HepG2 (cell line): ENCODE results near the gene ST8SIA1.

Experiments
- BATF2 ChIP-seq: sonication (generic); formaldehyde crosslinking; IDR thresholded peaks from 2 replicates; pipeline ENCODE4 v1.8.0; 2022; ENCODE audit warnings: mild to moderate bottlenecking, missing genetic modification reagents, moderate library complexity
- CTCF ChIP-seq: sonication (generic); formaldehyde crosslinking; IDR thresholded peaks from 2 replicates; pipeline ENCODE4 v1.5.0; 2020; ENCODE audit warnings: mild to moderate bottlenecking, missing genetic modification reagents, moderate library complexity
- ESRRA ChIP-seq: sonication (generic); formaldehyde crosslinking; IDR thresholded peaks from 2 replicates; pipeline ENCODE4 v1.5.1; 2020; ENCODE audit warnings: mild to moderate bottlenecking, low read depth, missing genetic modification reagents
- GLI4 ChIP-seq: sonication (generic); formaldehyde crosslinking; IDR thresholded peaks from 2 replicates; pipeline ENCODE4 v1.5.1; 2020; ENCODE audit warnings: missing genetic modification reagents, mild to moderate bottlenecking, moderate library complexity, borderline replicate concordance
- JUN ChIP-seq: sonication (generic); formaldehyde crosslinking; IDR thresholded peaks from 2 replicates; pipeline ENCODE4 v1.4.0; 2020; ENCODE audit warnings: mild to moderate bottlenecking, missing genetic modification reagents
- NR0B2 ChIP-seq: sonication (generic); formaldehyde crosslinking; IDR thresholded peaks from 2 replicates; pipeline ENCODE4 v1.4.0; 2020; ENCODE audit warnings: mild to moderate bottlenecking, missing genetic modification reagents
- PATZ1 ChIP-seq: sonication (generic); formaldehyde crosslinking; IDR thresholded peaks from 2 replicates; pipeline ENCODE4 v1.4.0; 2020; ENCODE audit warnings: missing genetic modification reagents
- POLR2AphosphoS5 ChIP-seq: IDR thresholded peaks from 2 replicates; pipeline ENCODE4 v1.6.1; 2012; ENCODE audit warnings: low read depth, low read length
- TAF15 ChIP-seq: fragments of 200-400 bp; formaldehyde crosslinking; IDR thresholded peaks from one replicate; pipeline ENCODE4 v1.6.1; 2018; ENCODE audit warnings: mild to moderate bottlenecking, low read depth, low read length; ENCODE audit not compliant: poor library complexity, severe bottlenecking
- U2AF1 ChIP-seq: fragments of 200-400 bp; formaldehyde crosslinking; optimal IDR thresholded peaks from 2 replicates; pipeline ENCODE3; 2017; ENCODE audit warnings: mild to moderate bottlenecking, low read depth, low read length
- XBP1 ChIP-seq: sonication (generic); formaldehyde crosslinking; IDR thresholded peaks from 2 replicates; pipeline ENCODE4 v1.5.0; 2020; ENCODE audit warnings: missing genetic modification reagents
- ZBED4 ChIP-seq: sonication (generic); formaldehyde crosslinking; IDR thresholded peaks from 2 replicates; pipeline ENCODE4 v1.4.0; 2020; ENCODE audit warnings: missing genetic modification reagents, borderline replicate concordance
- ZNF510 ChIP-seq: sonication (generic); formaldehyde crosslinking; IDR thresholded peaks from 2 replicates; pipeline ENCODE4 v1.4.0; 2020; ENCODE audit warnings: low read depth, mild to moderate bottlenecking, missing genetic modification reagents

- TF ChIP-seq TAF15 (no peak), BATF2 (no peak), ESRRA (CRISPR knock-in tag) (no peak), CTCF (CRISPR knock-in tag) (no peak), PATZ1 (CRISPR knock-in tag) (no peak), JUN (CRISPR knock-in tag) (no peak), XBP1 (no peak), ZBED4 (CRISPR knock-in tag) (no peak), POLR2AphosphoS5 (no peak), NR0B2 (CRISPR knock-in tag) (no peak), ZNF510 (no peak), U2AF1 (no peak), GLI4 (CRISPR knock-in tag) (no peak)
Observed at GRCh38 chr12:22246217-22246846, 88.2 kb downstream of the ST8SIA1 start.
